K562 (cell line): Measurements from ENCODE around the gene DACT3. TPM values are rescaled to one million over a fixed set of nuclear protein-coding genes. Genes with fewer than 3 reads are reported as not detected.
A peak's percentile ranks its signal among the peaks of the same experiment; 100 is the strongest.

Experiments used
- ARID1B ChIP-seq: fragments of 450-650 bp; IDR thresholded peaks from 2 replicates; pipeline ENCODE4 v1.6.1; 2016; ENCODE audit warnings: antibody characterized with exemption, mild to moderate bottlenecking, inconsistent platforms
- BCOR ChIP-seq: fragments of 450-650 bp; IDR thresholded peaks from 2 replicates; pipeline ENCODE4 v1.6.1; 2016
- BRF1 ChIP-seq: IDR thresholded peaks from 3 replicates; pipeline ENCODE4 v1.6.1; 2011; ENCODE audit warnings: borderline replicate concordance, mild to moderate bottlenecking; ENCODE audit not compliant: insufficient read length; ENCODE audit errors: extremely low read depth
- CBX1 ChIP-seq: sonication (generic); IDR thresholded peaks from 2 replicates; pipeline ENCODE4 v1.6.1; 2016; ENCODE audit warnings: antibody characterized with exemption, low read depth, mild to moderate bottlenecking
- CBX2 ChIP-seq: fragments of 200-600 bp; sonication (generic); IDR thresholded peaks from one replicate; pipeline ENCODE4 v1.6.1; 2012; ENCODE audit warnings: mild to moderate bottlenecking, low read length, inconsistent platforms; ENCODE audit not compliant: insufficient read depth, poor library complexity, severe bottlenecking
- DPF2 ChIP-seq: fragments of 450-650 bp; IDR thresholded peaks from 2 replicates; pipeline ENCODE4 v1.6.1; 2016
- MED1 ChIP-seq: sonication (generic); formaldehyde crosslinking; IDR thresholded peaks from 2 replicates; pipeline ENCODE4 v1.8.1; 2023; ENCODE audit warnings: missing genetic modification reagents, borderline replicate concordance
- OTX1 ChIP-seq: fragments of 450-650 bp; formaldehyde crosslinking; IDR thresholded peaks from 2 replicates; pipeline ENCODE4 v1.4.0; 2022; ENCODE audit warnings: mild to moderate bottlenecking
- TCF7L2 ChIP-seq: fragments of 150-350 bp; IDR thresholded peaks from 2 replicates; pipeline ENCODE4 v1.6.1; 2016; ENCODE audit warnings: low read depth, mild to moderate bottlenecking, low read length, moderate library complexity
- U2AF2 ChIP-seq: fragments of 200-400 bp; formaldehyde crosslinking; optimal IDR thresholded peaks from 2 replicates; pipeline ENCODE3; 2017; ENCODE audit warnings: low read depth, mild to moderate bottlenecking, low read length
- ZBTB7A ChIP-seq: IDR thresholded peaks from 2 replicates; pipeline ENCODE4 v1.6.1; 2011; ENCODE audit warnings: low read depth, mild to moderate bottlenecking, low read length, moderate library complexity, borderline replicate concordance; ENCODE audit not compliant: control insufficient read depth
- ZNF12 ChIP-seq: sonication (generic); formaldehyde crosslinking; IDR thresholded peaks from 2 replicates; pipeline ENCODE4 v1.4.0; 2020; ENCODE audit warnings: mild to moderate bottlenecking, missing genetic modification reagents
- ZNF140 ChIP-seq: fragments of 250-450 bp; sonication (Bioruptor Pico); IDR thresholded peaks from 2 replicates; pipeline ENCODE4 v1.8.0; 2021; ENCODE audit warnings: moderate library complexity, mild to moderate bottlenecking, inconsistent platforms
- ZNF3 ChIP-seq: fragments of 250-450 bp; sonication (Bioruptor Pico); IDR thresholded peaks from 2 replicates; pipeline ENCODE4 v1.5.0; 2021; ENCODE audit warnings: mild to moderate bottlenecking, moderate library complexity
- polyA plus RNA-seq, 8 experiments: library from polyadenylated mRNA; depleted of rRNA in 4 of 8; stranded (reverse) in 5 of 8; unstranded in 3 of 8; fragments of >200 nt; fragmentation: Nextera tagmentation in 2 of 8; fragmentation: Illumina TruSeq in 1 of 8; extraction: Ambion mirVana in 2 of 8; extraction: Trizol in 1 of 8; gene quantifications; 2 replicates each; pipeline versions ENCODE4 v1.2.1 to v1.2.3, GENCODE V29; 2011 to 2014; ENCODE audit warnings: inconsistent platforms in 1 of 8, missing spikeins in 1 of 8
- total RNA-seq, 7 experiments: library from RNA; depleted of rRNA in 6 of 7; stranded (reverse); fragments of >200 nt in 6 of 7; fragmentation: Illumina TruSeq in 2 of 7; extraction: Trizol in 2 of 7; gene quantifications; 2 replicates each; pipeline versions ENCODE4 v1.2.1 to v1.2.3, GENCODE V29; 2011 to 2021; ENCODE audit warnings: low replicate concordance in 1 of 7
- TF ChIP-seq, protein P1 (sequence below): fragments of 150-350 bp; conservative IDR thresholded peaks from 2 replicates; pipeline ENCODE4 v1.6.1; 2014; ENCODE audit warnings: low read length
- TF ChIP-seq, protein P2 (sequence below): IDR thresholded peaks from 2 replicates; pipeline ENCODE4 v1.6.1; 2016; ENCODE audit warnings: missing genetic modification characterization, missing compliant biosample characterization
- TF ChIP-seq, protein P3 (sequence below): fragments of 450-650 bp; IDR thresholded peaks from 2 replicates; pipeline ENCODE4 v1.6.1; 2016
- TF ChIP-seq, protein P4 (sequence below): fragments of 250-450 bp; sonication (Bioruptor Pico); IDR thresholded peaks from 2 replicates; pipeline ENCODE4 v1.4.0; 2020; ENCODE audit warnings: mild to moderate bottlenecking, moderate library complexity
- TF ChIP-seq, protein P5 (sequence below): fragments of 450-650 bp; IDR thresholded peaks from 2 replicates; pipeline ENCODE4 v1.6.1; 2018; ENCODE audit warnings: mild to moderate bottlenecking, low read depth; ENCODE audit not compliant: partially characterized antibody

The DACT3 gene
- total and polyA plus RNA-seq, 9 of the 15 experiments (the other 6 are each of a cell fraction or from before 2014, with no cell fraction given) = 0.67 to 6.5 (median 3.5) TPM

DNA sequence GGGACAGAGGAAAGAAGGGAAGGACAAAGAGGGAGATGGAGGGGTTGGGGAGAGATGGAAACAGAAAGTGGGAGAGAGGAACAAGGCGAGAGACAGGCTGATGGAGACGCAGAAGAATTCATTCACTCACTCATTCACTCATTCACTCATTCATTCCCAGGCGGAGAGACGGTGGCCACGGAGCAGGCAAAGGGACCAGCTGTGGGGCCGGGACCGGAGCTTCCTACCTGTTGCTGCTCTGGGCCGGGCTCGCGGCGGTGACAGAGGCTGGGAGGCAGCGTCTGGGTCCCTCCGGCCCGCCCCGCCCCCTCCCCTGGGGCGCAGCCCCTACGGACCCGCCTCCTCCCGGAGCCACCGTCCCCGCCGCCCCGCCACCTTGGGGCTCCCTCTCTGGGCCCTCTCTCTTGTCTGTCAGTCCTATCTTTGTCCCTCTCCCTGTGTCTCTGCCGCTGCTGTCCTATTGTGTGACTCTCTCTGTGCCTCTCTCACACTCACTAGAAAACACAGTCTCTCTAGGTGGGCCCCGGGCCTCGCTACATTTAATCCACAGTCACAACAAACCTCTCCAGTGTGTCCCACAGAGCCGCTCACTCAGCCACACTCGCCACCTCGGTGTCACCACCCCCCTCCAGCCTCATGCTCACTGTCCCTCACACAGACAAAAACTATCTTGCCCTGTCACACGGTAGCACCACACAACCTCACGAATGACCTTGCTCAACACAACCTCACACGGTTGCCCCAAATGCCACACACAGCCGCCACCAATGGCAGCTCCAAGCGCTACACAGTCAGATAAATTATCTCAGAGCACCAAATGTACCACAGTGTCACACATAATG, 24.8 kb downstream of the DACT3 start, which contains the start of gene GNG8 (continued):
- 0 out of 2 replicates have a peak, but pooled peaks have one; percentile 10 for TF ChIP-seq ARID1B
- no peak for TF ChIP-seq ZNF3 (CRISPR knock-in tag)
- TF ChIP-seq, protein P1, sequence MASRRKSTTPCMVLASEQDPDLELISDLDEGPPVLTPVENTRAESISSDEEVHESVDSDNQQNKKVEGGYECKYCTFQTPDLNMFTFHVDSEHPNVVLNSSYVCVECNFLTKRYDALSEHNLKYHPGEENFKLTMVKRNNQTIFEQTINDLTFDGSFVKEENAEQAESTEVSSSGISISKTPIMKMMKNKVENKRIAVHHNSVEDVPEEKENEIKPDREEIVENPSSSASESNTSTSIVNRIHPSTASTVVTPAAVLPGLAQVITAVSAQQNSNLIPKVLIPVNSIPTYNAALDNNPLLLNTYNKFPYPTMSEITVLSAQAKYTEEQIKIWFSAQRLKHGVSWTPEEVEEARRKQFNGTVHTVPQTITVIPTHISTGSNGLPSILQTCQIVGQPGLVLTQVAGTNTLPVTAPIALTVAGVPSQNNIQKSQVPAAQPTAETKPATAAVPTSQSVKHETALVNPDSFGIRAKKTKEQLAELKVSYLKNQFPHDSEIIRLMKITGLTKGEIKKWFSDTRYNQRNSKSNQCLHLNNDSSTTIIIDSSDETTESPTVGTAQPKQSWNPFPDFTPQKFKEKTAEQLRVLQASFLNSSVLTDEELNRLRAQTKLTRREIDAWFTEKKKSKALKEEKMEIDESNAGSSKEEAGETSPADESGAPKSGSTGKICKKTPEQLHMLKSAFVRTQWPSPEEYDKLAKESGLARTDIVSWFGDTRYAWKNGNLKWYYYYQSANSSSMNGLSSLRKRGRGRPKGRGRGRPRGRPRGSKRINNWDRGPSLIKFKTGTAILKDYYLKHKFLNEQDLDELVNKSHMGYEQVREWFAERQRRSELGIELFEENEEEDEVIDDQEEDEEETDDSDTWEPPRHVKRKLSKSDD = no peak
- TF ChIP-seq OTX1 (CRISPR knock-in tag) = 0 out of 2 replicates have a peak, but pooled peaks have one; percentile 30
- no peak for TF ChIP-seq ZNF12 (CRISPR knock-in tag)
- TF ChIP-seq CBX1 = no peak
- TF ChIP-seq BRF1 = no peak
- TF ChIP-seq ZBTB7A = peak; percentile 36; the same call in 1 of the 2 replicates
- TF ChIP-seq DPF2 = 0 out of 2 replicates have a peak, but pooled peaks have one; percentile 19
- TF ChIP-seq BCOR = peak; percentile 54
- TF ChIP-seq, protein P2, sequence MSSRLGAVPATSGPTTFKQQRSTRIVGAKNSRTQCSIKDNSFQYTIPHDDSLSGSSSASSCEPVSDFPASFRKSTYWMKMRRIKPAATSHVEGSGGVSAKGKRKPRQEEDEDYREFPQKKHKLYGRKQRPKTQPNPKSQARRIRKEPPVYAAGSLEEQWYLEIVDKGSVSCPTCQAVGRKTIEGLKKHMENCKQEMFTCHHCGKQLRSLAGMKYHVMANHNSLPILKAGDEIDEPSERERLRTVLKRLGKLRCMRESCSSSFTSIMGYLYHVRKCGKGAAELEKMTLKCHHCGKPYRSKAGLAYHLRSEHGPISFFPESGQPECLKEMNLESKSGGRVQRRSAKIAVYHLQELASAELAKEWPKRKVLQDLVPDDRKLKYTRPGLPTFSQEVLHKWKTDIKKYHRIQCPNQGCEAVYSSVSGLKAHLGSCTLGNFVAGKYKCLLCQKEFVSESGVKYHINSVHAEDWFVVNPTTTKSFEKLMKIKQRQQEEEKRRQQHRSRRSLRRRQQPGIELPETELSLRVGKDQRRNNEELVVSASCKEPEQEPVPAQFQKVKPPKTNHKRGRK (tag) = 0 out of 2 replicates have a peak, but pooled peaks have one; percentile 18
- TF ChIP-seq, protein P3, sequence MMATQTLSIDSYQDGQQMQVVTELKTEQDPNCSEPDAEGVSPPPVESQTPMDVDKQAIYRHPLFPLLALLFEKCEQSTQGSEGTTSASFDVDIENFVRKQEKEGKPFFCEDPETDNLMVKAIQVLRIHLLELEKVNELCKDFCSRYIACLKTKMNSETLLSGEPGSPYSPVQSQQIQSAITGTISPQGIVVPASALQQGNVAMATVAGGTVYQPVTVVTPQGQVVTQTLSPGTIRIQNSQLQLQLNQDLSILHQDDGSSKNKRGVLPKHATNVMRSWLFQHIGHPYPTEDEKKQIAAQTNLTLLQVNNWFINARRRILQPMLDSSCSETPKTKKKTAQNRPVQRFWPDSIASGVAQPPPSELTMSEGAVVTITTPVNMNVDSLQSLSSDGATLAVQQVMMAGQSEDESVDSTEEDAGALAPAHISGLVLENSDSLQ = peak; percentile 16; the same call in 1 of the 2 replicates
- no peak for TF ChIP-seq ZNF140 (CRISPR knock-in tag)
- TF ChIP-seq U2AF2 = no peak
- TF ChIP-seq, protein P4, sequence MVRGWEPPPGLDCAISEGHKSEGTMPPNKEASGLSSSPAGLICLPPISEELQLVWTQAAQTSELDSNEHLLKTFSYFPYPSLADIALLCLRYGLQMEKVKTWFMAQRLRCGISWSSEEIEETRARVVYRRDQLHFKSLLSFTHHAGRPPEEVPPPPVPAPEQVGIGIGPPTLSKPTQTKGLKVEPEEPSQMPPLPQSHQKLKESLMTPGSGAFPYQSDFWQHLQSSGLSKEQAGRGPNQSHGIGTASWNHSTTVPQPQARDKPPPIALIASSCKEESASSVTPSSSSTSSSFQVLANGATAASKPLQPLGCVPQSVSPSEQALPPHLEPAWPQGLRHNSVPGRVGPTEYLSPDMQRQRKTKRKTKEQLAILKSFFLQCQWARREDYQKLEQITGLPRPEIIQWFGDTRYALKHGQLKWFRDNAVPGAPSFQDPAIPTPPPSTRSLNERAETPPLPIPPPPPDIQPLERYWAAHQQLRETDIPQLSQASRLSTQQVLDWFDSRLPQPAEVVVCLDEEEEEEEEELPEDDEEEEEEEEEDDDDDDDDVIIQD = no peak
- TF ChIP-seq TCF7L2 = no peak
- TF ChIP-seq CBX2 = no peak
- no peak for TF ChIP-seq MED1 (CRISPR knock-in tag)
- TF ChIP-seq, protein P5, sequence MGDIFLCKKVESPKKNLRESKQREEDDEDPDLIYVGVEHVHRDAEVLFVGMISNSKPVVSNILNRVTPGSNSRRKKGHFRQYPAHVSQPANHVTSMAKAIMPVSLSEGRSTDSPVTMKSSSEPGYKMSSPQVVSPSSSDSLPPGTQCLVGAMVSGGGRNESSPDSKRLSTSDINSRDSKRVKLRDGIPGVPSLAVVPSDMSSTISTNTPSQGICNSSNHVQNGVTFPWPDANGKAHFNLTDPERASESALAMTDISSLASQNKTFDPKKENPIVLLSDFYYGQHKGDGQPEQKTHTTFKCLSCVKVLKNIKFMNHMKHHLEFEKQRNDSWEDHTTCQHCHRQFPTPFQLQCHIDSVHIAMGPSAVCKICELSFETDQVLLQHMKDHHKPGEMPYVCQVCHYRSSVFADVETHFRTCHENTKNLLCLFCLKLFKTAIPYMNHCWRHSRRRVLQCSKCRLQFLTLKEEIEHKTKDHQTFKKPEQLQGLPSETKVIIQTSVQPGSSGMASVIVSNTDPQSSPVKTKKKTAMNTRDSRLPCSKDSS = no peak
